Esophagus muscularis mucosa (tissue), 3 donors: ENCODE results near the gene ST7.

ENCODE experiments used
- CTCF ChIP-seq, 3 experiments: fragments of 200-600 bp in 2 of 3; fragments of 450-650 bp in 1 of 3; sonication (generic) in 2 of 3; IDR thresholded peaks; one replicate each; pipeline ENCODE4 v1.5.1; 2017 to 2019; ENCODE audit warnings: antibody characterized with exemption in 3 of 3, mild to moderate bottlenecking in 2 of 3, moderate library complexity in 1 of 3
- EP300 ChIP-seq: sonication (generic); formaldehyde crosslinking; IDR thresholded peaks from one replicate; pipeline ENCODE4 v1.6.1; 2017; ENCODE audit warnings: antibody characterized with exemption

GRCh38 chr7:117096942-117097341, 143.6 kb downstream of the ST7 start:
- no peak for TF ChIP-seq CTCF (IDR thresholded peaks at IDR 0.05)
- no peak for TF ChIP-seq EP300
